Cortex of kidney (tissue), 1 donor: Measurements from ENCODE around the gene MMP23B.

Source experiments
- DNase-seq: peaks from one replicate; lab custom pipeline; 2025; lab: John Stamatoyannopoulos, UW

MMP23B gene

GRCh38 chr1:1602968-1603506 lies 28.9 kb upstream of the MMP23B start:
- no peak for DNase-seq

GRCh38 chr1:1603671-1604373 lies 28.2 kb upstream of the MMP23B start:
- no peak for DNase-seq

GRCh38 chr1:1604374-1605033 lies 27.5 kb upstream of the MMP23B start:
- no peak for DNase-seq

- no peak for DNase-seq
Measured at GRCh38 chr1:1605034-1605591, 26.9 kb upstream of the MMP23B start.

GRCh38 chr1:1605724-1606123 lies 26.2 kb upstream of the MMP23B start:
- no peak for DNase-seq

- DNase-seq: no peak
Measured at GRCh38 chr1:1606232-1606631, 25.7 kb upstream of the MMP23B start.

GRCh38 chr1:1609822-1610485 lies 22.0 kb upstream of the MMP23B start:
- DNase-seq: no peak

- no peak for DNase-seq
Measured at GRCh38 chr1:1610796-1611195, 21.2 kb upstream of the MMP23B start.

GRCh38 chr1:1612104-1612400 lies 19.9 kb upstream of the MMP23B start:
- DNase-seq: no peak

GRCh38 chr1:1613509-1614082 lies 18.4 kb upstream of the MMP23B start:
- DNase-seq: no peak

- DNase-seq: no peak
Measured at GRCh38 chr1:1614204-1614953, 17.6 kb upstream of the MMP23B start.

- no peak for DNase-seq
Measured at GRCh38 chr1:1614954-1615255, 17.1 kb upstream of the MMP23B start.

- DNase-seq: peak; percentile 52
Measured at GRCh38 chr1:1615256-1616044, 16.5 kb upstream of the MMP23B start, which contains the start of gene MIB2. TSS of gene MIB2 (plus strand) at chr1:1615500. CDS start at chr1:1623453, 7,953 bp downstream.

- DNase-seq: no peak
Measured at GRCh38 chr1:1616045-1616790, 15.8 kb upstream of the MMP23B start.

GRCh38 chr1:1616838-1617237 lies 15.1 kb upstream of the MMP23B start:
- no peak for DNase-seq

GRCh38 chr1:1617516-1617915 lies 14.5 kb upstream of the MMP23B start:
- DNase-seq: no peak

- no peak for DNase-seq
Measured at GRCh38 chr1:1617925-1618324, 14.0 kb upstream of the MMP23B start.

GRCh38 chr1:1618396-1619068 lies 13.4 kb upstream of the MMP23B start:
- no peak for DNase-seq

- no peak for DNase-seq
Measured at GRCh38 chr1:1619917-1620361, 12.0 kb upstream of the MMP23B start.
